HUES6 (cell line): ENCODE data around the gene ADGRV1.

ENCODE experiments used
- H3K27ac ChIP-seq: 2 replicates; pipeline ENCODE4 v1.7.0; 2013; ENCODE audit warnings: low read depth, mild to moderate bottlenecking, low read length, inconsistent platforms
- H3K27me3 ChIP-seq: 2 replicates; pipeline ENCODE4 v1.6.1; 2013; ENCODE audit warnings: low read length; ENCODE audit not compliant: control insufficient read depth, insufficient read depth
- H3K36me3 ChIP-seq: 2 replicates; pipeline ENCODE4 v1.6.1; 2013; ENCODE audit warnings: low read length; ENCODE audit not compliant: control insufficient read depth, insufficient read depth
- H3K4me1 ChIP-seq: 2 replicates; pipeline ENCODE4 v1.6.1; 2013; ENCODE audit warnings: low read length; ENCODE audit not compliant: control insufficient read depth, insufficient read depth
- H3K4me3 ChIP-seq: 2 replicates; pipeline ENCODE4 v1.5.1; 2013; ENCODE audit warnings: low read depth, low read length
- H3K9ac ChIP-seq: one replicate; pipeline ENCODE4 v1.6.1; 2013; ENCODE audit warnings: mild to moderate bottlenecking, low read length
- H3K9me3 ChIP-seq: 2 replicates; pipeline ENCODE4 v1.6.1; 2013; ENCODE audit warnings: low read depth, low read length; ENCODE audit not compliant: control insufficient read depth, insufficient read depth

The ADGRV1 gene

DNA sequence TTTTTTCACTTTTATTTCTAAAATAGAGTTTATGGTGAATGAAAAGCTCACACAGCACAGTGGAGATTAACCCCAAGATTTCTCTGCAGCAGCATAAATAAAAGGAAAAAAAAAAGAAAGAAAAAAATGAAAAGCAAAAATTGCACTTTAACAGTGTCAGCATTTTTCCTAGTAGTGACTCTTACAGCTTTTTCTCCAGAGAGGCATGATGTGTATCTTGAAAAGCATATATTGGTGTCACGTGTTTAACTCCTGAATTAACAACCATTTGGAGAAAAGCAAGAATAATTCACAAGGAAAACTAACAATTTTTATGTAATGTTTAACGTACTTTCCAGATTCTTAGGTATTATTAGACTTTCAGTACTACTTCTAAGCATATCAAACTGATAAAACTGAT, 67.9 kb downstream of the ADGRV1 start:
- no peak overlapping the region for H3K9ac ChIP-seq
- no peak overlapping the region for H3K27ac ChIP-seq
- H3K27me3 ChIP-seq: no peaks in the 10 kb centered on the region
- peaks cover 30% of the 10 kb centered on the region for H3K36me3 ChIP-seq
- H3K9me3 ChIP-seq: no peaks in the 10 kb centered on the region
- no peak overlapping the region for H3K4me3 ChIP-seq
- no peaks in the 10 kb centered on the region for H3K4me1 ChIP-seq

DNA sequence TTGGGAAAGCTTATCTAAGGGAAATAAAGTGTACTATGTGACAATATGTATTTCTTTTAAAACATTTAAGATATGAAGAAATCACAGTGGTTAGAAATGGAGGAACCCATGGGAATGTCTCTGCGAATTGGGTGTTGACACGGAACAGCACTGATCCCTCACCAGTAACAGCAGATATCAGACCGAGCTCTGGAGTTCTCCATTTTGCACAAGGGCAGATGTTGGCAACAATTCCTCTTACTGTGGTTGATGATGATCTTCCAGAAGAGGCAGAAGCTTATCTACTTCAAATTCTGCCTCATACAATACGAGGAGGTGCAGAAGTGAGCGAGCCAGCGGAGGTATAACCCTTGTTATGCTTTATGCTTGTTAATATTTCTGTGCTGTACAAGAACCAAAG, 69.9 kb downstream of the ADGRV1 start:
- H3K27ac ChIP-seq: no peak overlapping the region
- H3K36me3 ChIP-seq: peaks cover 25% of the 10 kb centered on the region
- peaks cover 7% of the 10 kb centered on the region; the same call in 1 of the 2 replicates for H3K4me1 ChIP-seq
- no peak overlapping the region for H3K4me3 ChIP-seq
- no peaks in the 10 kb centered on the region for H3K27me3 ChIP-seq
- H3K9me3 ChIP-seq: no peaks in the 10 kb centered on the region
- no peak overlapping the region for H3K9ac ChIP-seq

DNA sequence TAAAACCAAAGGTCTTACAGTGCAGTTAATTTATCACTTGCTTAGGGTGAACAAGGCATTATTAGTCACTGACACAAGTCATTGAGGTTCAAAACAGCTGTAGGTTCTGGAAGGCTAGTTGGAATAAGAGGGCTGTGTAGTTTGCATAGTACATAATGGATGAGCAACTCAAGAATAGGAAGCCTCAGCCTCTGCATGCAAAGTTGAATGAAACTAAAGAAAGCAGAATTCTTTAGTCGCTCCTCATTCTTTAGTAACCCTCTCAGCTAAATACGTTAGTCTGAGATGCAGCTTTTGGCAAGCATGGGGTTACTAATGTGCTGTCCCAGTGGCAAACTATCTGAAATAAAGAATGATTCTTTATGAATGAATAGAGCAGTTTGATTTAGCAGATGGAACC, 74.2 kb downstream of the ADGRV1 start:
- peaks cover 7% of the 10 kb centered on the region; the same call in 1 of the 2 replicates for H3K36me3 ChIP-seq
- H3K27ac ChIP-seq: no peak overlapping the region
- no peak overlapping the region for H3K4me3 ChIP-seq
- H3K9me3 ChIP-seq: no peaks in the 10 kb centered on the region
- no peak overlapping the region for H3K9ac ChIP-seq
- no peaks in the 10 kb centered on the region for H3K27me3 ChIP-seq
- peaks cover 7% of the 10 kb centered on the region; the same call in 1 of the 2 replicates for H3K4me1 ChIP-seq

GRCh38 chr5:90636948-90637347, 78.4 kb downstream of the ADGRV1 start:
- H3K4me1 ChIP-seq: peaks cover 11% of the 10 kb centered on the region; the same call in 1 of the 2 replicates
- no peak overlapping the region for H3K9ac ChIP-seq
- no peaks in the 10 kb centered on the region for H3K27me3 ChIP-seq
- H3K4me3 ChIP-seq: no peak overlapping the region
- H3K36me3 ChIP-seq: no peaks in the 10 kb centered on the region
- H3K9me3 ChIP-seq: no peaks in the 10 kb centered on the region
- no peak overlapping the region for H3K27ac ChIP-seq

- H3K4me1 ChIP-seq: peaks cover 5% of the 10 kb centered on the region; the same call in 1 of the 2 replicates
- no peak overlapping the region for H3K27ac ChIP-seq
- H3K4me3 ChIP-seq: no peak overlapping the region
- no peaks in the 10 kb centered on the region for H3K27me3 ChIP-seq
- no peaks in the 10 kb centered on the region for H3K9me3 ChIP-seq
- H3K9ac ChIP-seq: no peak overlapping the region
- no peaks in the 10 kb centered on the region for H3K36me3 ChIP-seq
Observed at GRCh38 chr5:90637731-90638130, 79.1 kb downstream of the ADGRV1 start.

- no peak overlapping the region for H3K27ac ChIP-seq
- no peaks in the 10 kb centered on the region for H3K36me3 ChIP-seq
- no peak overlapping the region for H3K4me3 ChIP-seq
- H3K9ac ChIP-seq: no peak overlapping the region
- no peaks in the 10 kb centered on the region for H3K27me3 ChIP-seq
- no peaks in the 10 kb centered on the region for H3K9me3 ChIP-seq
- 0 out of 2 replicates have a peak, but pooled peaks cover 5% of the 10 kb centered on the region for H3K4me1 ChIP-seq
Observed at GRCh38 chr5:90638878-90639277, 80.3 kb downstream of the ADGRV1 start.

DNA sequence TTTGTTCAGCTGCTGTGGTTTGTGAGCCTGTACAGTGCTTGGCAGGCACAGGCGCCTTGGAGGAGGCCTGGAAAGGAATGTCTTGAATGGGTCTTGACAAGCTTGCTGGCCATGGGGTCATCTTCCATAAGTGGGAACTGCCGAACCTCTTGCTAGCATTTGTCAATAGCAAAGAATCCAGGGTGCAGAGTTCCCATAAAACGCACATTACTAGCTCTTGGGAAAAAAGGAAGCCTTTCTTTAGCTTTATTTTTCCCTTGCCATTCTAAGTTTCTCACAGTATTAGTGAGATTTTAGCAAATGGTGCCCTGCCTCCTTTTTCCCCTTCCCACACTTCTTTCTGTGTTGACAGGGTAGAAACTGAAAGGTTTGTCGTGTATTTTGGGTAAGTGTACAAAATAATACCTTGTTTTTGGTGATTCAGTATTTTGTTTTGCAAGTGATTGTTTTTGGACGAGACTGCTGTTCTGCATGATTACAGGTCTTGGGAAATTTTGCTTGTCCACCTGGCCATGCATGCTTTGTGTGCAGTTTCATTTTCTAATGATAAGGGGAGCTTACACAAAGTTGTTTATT, 82.0 kb downstream of the ADGRV1 start:
- no peaks in the 10 kb centered on the region for H3K27me3 ChIP-seq
- no peak overlapping the region for H3K4me3 ChIP-seq
- H3K9ac ChIP-seq: no peak overlapping the region
- no peak overlapping the region for H3K27ac ChIP-seq
- H3K36me3 ChIP-seq: no peaks in the 10 kb centered on the region
- H3K9me3 ChIP-seq: no peaks in the 10 kb centered on the region
- H3K4me1 ChIP-seq: peaks cover 20% of the 10 kb centered on the region

GRCh38 chr5:90641528-90641927, 82.9 kb downstream of the ADGRV1 start:
- Histone ChIP-seq H3K4me3 (no peak overlapping the region), H3K27me3 (no peaks in the 10 kb centered on the region), H3K27ac (no peak overlapping the region), H3K4me1 (peaks cover 20% of the 10 kb centered on the region), H3K36me3 (no peaks in the 10 kb centered on the region), H3K9me3 (no peaks in the 10 kb centered on the region), H3K9ac (no peak overlapping the region)

GRCh38 chr5:90642706-90643229, 84.2 kb downstream of the ADGRV1 start:
- Histone ChIP-seq H3K9ac (no peak overlapping the region), H3K36me3 (peaks cover 9% of the 10 kb centered on the region; the same call in 1 of the 2 replicates), H3K4me1 (peaks cover 20% of the 10 kb centered on the region), H3K9me3 (no peaks in the 10 kb centered on the region), H3K27me3 (no peaks in the 10 kb centered on the region), H3K27ac (no peak overlapping the region), H3K4me3 (no peak overlapping the region)

DNA sequence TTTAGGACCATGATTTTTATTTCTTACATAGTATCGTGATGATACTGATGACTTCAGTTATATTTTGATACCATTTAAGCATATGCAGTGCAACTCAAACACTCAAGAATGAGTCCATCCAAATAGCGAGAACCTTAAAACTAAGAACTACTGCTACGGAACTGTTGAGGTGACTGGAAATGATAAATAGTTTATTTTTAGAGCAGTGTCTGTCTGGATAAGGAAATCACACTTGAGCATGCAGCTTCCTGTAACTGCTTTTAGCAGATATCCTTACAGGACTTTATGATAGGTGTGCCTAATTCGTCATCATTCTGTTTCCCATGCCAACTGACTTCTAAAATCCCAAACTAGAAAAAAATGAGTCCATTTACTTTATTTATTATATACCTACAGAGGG, 85.5 kb downstream of the ADGRV1 start:
- no peak overlapping the region for H3K4me3 ChIP-seq
- no peak overlapping the region for H3K27ac ChIP-seq
- H3K27me3 ChIP-seq: no peaks in the 10 kb centered on the region
- peaks cover 20% of the 10 kb centered on the region for H3K4me1 ChIP-seq
- no peaks in the 10 kb centered on the region for H3K9me3 ChIP-seq
- H3K9ac ChIP-seq: no peak overlapping the region
- peaks cover 12% of the 10 kb centered on the region; the same call in 1 of the 2 replicates for H3K36me3 ChIP-seq

DNA sequence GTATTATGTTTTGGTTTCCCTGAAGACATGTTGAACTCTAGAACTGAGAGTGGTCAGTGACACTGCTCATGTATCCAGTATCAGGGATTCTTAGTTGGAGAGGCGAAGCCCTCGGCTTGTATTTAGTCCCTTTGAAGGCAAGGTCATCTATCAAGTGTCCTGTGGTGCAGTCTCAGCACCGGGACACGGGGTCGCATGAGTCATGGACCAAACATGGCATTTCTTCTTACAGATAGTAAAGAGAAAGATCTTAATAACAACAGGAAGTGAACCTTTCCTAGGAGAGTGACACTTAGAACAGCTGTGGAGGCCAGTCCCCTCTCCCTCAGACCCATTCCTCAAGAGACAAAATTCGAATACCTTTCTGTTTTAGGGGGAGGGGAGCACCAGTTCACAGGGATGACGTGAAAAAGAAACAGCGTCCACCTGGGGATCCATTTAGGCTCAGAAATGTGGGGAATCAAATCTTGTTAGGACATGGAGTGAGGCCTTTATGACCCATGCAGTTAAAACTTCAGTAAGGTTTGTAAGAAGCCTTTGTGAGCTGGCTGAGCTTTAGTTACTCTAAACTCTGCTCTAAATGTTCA, 86.5 kb downstream of the ADGRV1 start:
- no peaks in the 10 kb centered on the region for H3K9me3 ChIP-seq
- H3K36me3 ChIP-seq: peaks cover 12% of the 10 kb centered on the region; the same call in 1 of the 2 replicates
- no peak overlapping the region for H3K9ac ChIP-seq
- H3K4me3 ChIP-seq: peak overlapping the region; percentile 15; the same call in 1 of the 2 replicates
- no peaks in the 10 kb centered on the region for H3K27me3 ChIP-seq
- peaks cover 20% of the 10 kb centered on the region for H3K4me1 ChIP-seq
- H3K27ac ChIP-seq: peak overlapping the region; percentile 80
